Cardiac fibroblast (primary cell): ENCODE measurements around the gene HEPN1.
A peak's percentile ranks its signal among the peaks of the same experiment; 100 is the strongest.

Experiments used
- DNase-seq, 2 donors: peaks; one replicate each; pipeline versions ENCODE4 v3.0.0 to v3.0.0-alpha.2; 2010; ENCODE audit warnings: low read depth in 2 of 2
- H3K4me3 ChIP-seq, 2 donors: replicated peaks in 1 of 2; 1 replicate in 1 of 2; 2 replicates in 1 of 2; pipeline ENCODE4 v1.5.1; 2011; ENCODE audit warnings: low read depth in 2 of 2, low read length in 2 of 2, mild to moderate bottlenecking in 2 of 2, moderate library complexity in 1 of 2
- CTCF ChIP-seq: IDR thresholded peaks from one replicate; pipeline ENCODE4 v1.5.1; 2011; ENCODE audit warnings: low read depth, mild to moderate bottlenecking, low read length, inconsistent platforms

The HEPN1 gene

GRCh38 chr11:124930799-124931198 lies 11.7 kb downstream of the HEPN1 start:
- no peak for DNase-seq
- TF ChIP-seq CTCF = no peak
- no peak overlapping the region for H3K4me3 ChIP-seq

GRCh38 chr11:124934862-124935547 lies 16.0 kb downstream of the HEPN1 start:
- TF ChIP-seq CTCF = peak; percentile 9
- no peak overlapping the region for H3K4me3 ChIP-seq
- DNase-seq = peak; percentile 63 to 85

- H3K4me3 ChIP-seq = no peak within 1 kb of the TSS
- DNase-seq = no peak
- no peak for TF ChIP-seq CTCF
These were observed 16.8 kb downstream of the HEPN1 start, which contains the start of gene HEPACAM for GRCh38 chr11:124935548-124936514. HEPACAM (minus strand) TSS chr11:124936047; CDS start chr11:124936006, 41 bp downstream.

- H3K4me3 ChIP-seq = no peak overlapping the region
- no peak for TF ChIP-seq CTCF
- DNase-seq = no peak
These were observed 18.4 kb downstream of the HEPN1 start for GRCh38 chr11:124937336-124937935.

- H3K4me3 ChIP-seq = no peak overlapping the region
- no peak for TF ChIP-seq CTCF
- no peak for DNase-seq
These were observed 19.2 kb downstream of the HEPN1 start for GRCh38 chr11:124938206-124938765.

- no peak for DNase-seq
- no peak overlapping the region for H3K4me3 ChIP-seq
- TF ChIP-seq CTCF = no peak
These were observed 19.9 kb downstream of the HEPN1 start for GRCh38 chr11:124938970-124939369.
